HL-60 (cell line): Measurements from ENCODE around the gene PRRT1B.

Experiments used
- GABPA ChIP-seq: IDR thresholded peaks from 2 replicates; pipeline ENCODE4 v1.6.1; 2012; ENCODE audit warnings: low read depth
- POLR2AphosphoS5 ChIP-seq: IDR thresholded peaks from 2 replicates; pipeline ENCODE4 v1.6.1; 2012; ENCODE audit warnings: low read depth
- REST ChIP-seq: IDR thresholded peaks from 2 replicates; pipeline ENCODE4 v1.6.1; 2012; ENCODE audit warnings: low read depth; ENCODE audit not compliant: insufficient replicate concordance
- SPI1 ChIP-seq: IDR thresholded peaks from 2 replicates; pipeline ENCODE4 v1.6.1; 2012; ENCODE audit warnings: low read depth, mild to moderate bottlenecking, borderline replicate concordance
- TF ChIP-seq, protein P1 (sequence below): IDR thresholded peaks from one replicate; pipeline ENCODE4 v1.5.1; 2011; ENCODE audit warnings: low read length, control low read depth, inconsistent platforms; ENCODE audit not compliant: insufficient read depth

DNA sequence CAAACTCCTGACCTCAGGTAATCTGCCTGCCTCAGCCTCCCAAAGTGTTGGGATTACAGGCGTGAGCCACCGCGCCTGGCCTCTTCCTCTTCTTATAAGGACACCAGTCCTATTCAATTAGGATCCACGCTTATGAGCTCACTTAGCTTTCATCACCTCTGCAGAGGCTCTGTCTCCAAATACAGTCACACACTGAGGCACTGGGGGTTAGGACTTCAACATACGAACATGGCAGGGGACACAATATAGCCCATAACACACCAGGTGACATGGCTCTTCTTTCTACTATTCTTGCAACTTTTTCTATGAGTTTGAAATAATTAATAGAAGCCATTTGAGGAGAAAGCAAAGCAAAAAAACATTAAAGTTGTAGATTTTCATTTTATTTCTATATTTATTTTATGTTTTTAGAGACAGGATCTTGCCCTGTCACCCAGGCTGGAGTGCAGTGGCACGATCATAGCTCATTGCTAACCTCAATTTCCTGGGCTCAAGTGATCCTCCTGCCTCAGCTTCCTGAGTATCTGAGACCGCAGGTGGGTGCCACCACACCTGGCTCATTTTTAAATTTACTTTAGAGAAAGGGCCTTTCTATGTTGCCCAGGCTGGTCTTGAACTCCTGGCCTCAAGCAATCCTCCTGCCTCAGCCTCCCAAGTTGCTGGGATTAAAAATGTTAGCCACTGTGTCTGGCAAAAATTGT lies 6.0 kb upstream of the PRRT1B start:
- TF ChIP-seq, protein P1, sequence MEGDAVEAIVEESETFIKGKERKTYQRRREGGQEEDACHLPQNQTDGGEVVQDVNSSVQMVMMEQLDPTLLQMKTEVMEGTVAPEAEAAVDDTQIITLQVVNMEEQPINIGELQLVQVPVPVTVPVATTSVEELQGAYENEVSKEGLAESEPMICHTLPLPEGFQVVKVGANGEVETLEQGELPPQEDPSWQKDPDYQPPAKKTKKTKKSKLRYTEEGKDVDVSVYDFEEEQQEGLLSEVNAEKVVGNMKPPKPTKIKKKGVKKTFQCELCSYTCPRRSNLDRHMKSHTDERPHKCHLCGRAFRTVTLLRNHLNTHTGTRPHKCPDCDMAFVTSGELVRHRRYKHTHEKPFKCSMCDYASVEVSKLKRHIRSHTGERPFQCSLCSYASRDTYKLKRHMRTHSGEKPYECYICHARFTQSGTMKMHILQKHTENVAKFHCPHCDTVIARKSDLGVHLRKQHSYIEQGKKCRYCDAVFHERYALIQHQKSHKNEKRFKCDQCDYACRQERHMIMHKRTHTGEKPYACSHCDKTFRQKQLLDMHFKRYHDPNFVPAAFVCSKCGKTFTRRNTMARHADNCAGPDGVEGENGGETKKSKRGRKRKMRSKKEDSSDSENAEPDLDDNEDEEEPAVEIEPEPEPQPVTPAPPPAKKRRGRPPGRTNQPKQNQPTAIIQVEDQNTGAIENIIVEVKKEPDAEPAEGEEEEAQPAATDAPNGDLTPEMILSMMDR: no peak
- TF ChIP-seq REST (no peak), GABPA (no peak), POLR2AphosphoS5 (no peak), SPI1 (no peak)
